Suppressor macrophage (primary cell): ENCODE measurements around the gene PTPMT1.
"Not testable (repeated sequence)": the region's sequence is repeated elsewhere in the genome, so short reads cannot be mapped to it uniquely, and the experiment has no call there.

Experiments
- DNase-seq, 4 experiments: peaks; one replicate each; pipeline ENCODE4 v3.0.0-alpha.2; 2020 to 2022

PTPMT1 gene

GRCh38 chr11:47550288-47551047 lies 14.9 kb upstream of the PTPMT1 start:
- DNase-seq, result peak in 3 of 4 experiments; percentile 18 to 66 (median 61)

- peak in 3 of 4 experiments; percentile 45 to 49 (median 47) for DNase-seq
Observed at GRCh38 chr11:47551086-47551485, 14.3 kb upstream of the PTPMT1 start.

- peak; percentile 32 to 65 (median 50) for DNase-seq
Observed at GRCh38 chr11:47552056-47552565, 13.3 kb upstream of the PTPMT1 start.

GRCh38 chr11:47552566-47553405 lies 12.6 kb upstream of the PTPMT1 start, which contains the start of gene CELF1:
CELF1 (minus strand) TSS chr11:47553132; CDS start chr11:47499523, 53,609 bp downstream.
- DNase-seq, result peak; percentile 96 to 98 (median 97)

GRCh38 chr11:47553406-47553743 lies 12.0 kb upstream of the PTPMT1 start:
- DNase-seq, result no peak

GRCh38 chr11:47557004-47557403 lies 8.4 kb upstream of the PTPMT1 start:
- DNase-seq, result not testable (repeated sequence)

- DNase-seq, result no peak
Observed at GRCh38 chr11:47558695-47559094, 6.7 kb upstream of the PTPMT1 start.

- DNase-seq, result no peak
Observed at GRCh38 chr11:47560426-47560825, 5.0 kb upstream of the PTPMT1 start.

- DNase-seq, result not testable (repeated sequence)
Observed at GRCh38 chr11:47562393-47562792, 3.0 kb upstream of the PTPMT1 start.

- DNase-seq, result not testable (repeated sequence)
Observed at GRCh38 chr11:47564366-47564765, 1.0 kb upstream of the PTPMT1 start.

- DNase-seq, result no peak
Observed at GRCh38 chr11:47564933-47565339, 463 bp upstream of the PTPMT1 start.

GRCh38 chr11:47566149-47566698 lies 825 bp downstream of the PTPMT1 start:
- DNase-seq, result peak in 3 of 4 experiments; percentile 41 to 56 (median 49)

- no peak for DNase-seq
Observed at GRCh38 chr11:47569646-47570045, 4.2 kb downstream of the PTPMT1 start.

GRCh38 chr11:47570651-47571356 lies 5.4 kb downstream of the PTPMT1 start:
- peak; percentile 57 to 84 (median 80) for DNase-seq

GRCh38 chr11:47571357-47571729 lies 5.9 kb downstream of the PTPMT1 start:
- DNase-seq, result no peak

- no peak for DNase-seq
Observed at GRCh38 chr11:47571895-47572294, 6.5 kb downstream of the PTPMT1 start.

GRCh38 chr11:47572715-47573255 lies 7.4 kb downstream of the PTPMT1 start:
- DNase-seq, result no peak

- no peak for DNase-seq
Observed at GRCh38 chr11:47573321-47573720, 7.9 kb downstream of the PTPMT1 start.

GRCh38 chr11:47577460-47578041 lies 12.2 kb downstream of the PTPMT1 start:
- no peak for DNase-seq

GRCh38 chr11:47578524-47579494 lies 13.4 kb downstream of the PTPMT1 start, which contains the start of the genes KBTBD4 and NDUFS3:
KBTBD4 (minus strand) TSS chr11:47578970; CDS start chr11:47578951, 19 bp downstream.
NDUFS3 (plus strand) TSS chr11:47579074; CDS start chr11:47579092, 18 bp downstream.
- DNase-seq, result peak; percentile 91 to 94 (median 92)
